AG09309 (cell line): Measurements from ENCODE around the gene CD320.

Source experiments
- DNase-seq: peaks from one replicate; pipeline ENCODE4 v3.0.0-alpha.2; 2010; ENCODE audit warnings: low read depth
- H3K4me3 ChIP-seq: 2 replicates; pipeline ENCODE4 v1.5.1; 2011; ENCODE audit warnings: mild to moderate bottlenecking, low read depth, low read length, moderate library complexity; ENCODE audit not compliant: control insufficient read depth
- CTCF ChIP-seq: IDR thresholded peaks from 2 replicates; pipeline ENCODE4 v1.5.1; 2011; ENCODE audit warnings: mild to moderate bottlenecking, low read depth, low read length, inconsistent platforms; ENCODE audit not compliant: insufficient read depth, control insufficient read depth; ENCODE audit errors: missing control alignments

CD320 gene

GRCh38 chr19:8310342-8311055 lies 2.3 kb upstream of the CD320 start:
- DNase-seq = no peak

GRCh38 chr19:8308891-8309291 lies 733 bp upstream of the CD320 start:
- TF ChIP-seq CTCF = no peak
- no peak overlapping the region for H3K4me3 ChIP-seq
- no peak for DNase-seq

More at GRCh38 chr19:8310342-8311055, 2.3 kb upstream of the CD320 start:
- no peak for TF ChIP-seq CTCF
- no peak overlapping the region for H3K4me3 ChIP-seq

- H3K4me3 ChIP-seq = peak overlapping the region; percentile 47
- no peak for TF ChIP-seq CTCF
- no peak for DNase-seq
Observed at GRCh38 chr19:8307400-8307964, 676 bp downstream of the CD320 start.

GRCh38 chr19:8306235-8307054 lies 1.7 kb downstream of the CD320 start:
- no peak overlapping the region for H3K4me3 ChIP-seq
- no peak for TF ChIP-seq CTCF
- no peak for DNase-seq

GRCh38 chr19:8305798-8306197 lies 2.4 kb downstream of the CD320 start:
- H3K4me3 ChIP-seq = no peak overlapping the region
- no peak for TF ChIP-seq CTCF
- no peak for DNase-seq

- no peak for DNase-seq
- no peak for TF ChIP-seq CTCF
- H3K4me3 ChIP-seq = no peak overlapping the region
Observed at GRCh38 chr19:8304841-8305621, 3.1 kb downstream of the CD320 start.
